HepG2 (cell line): Measurements from ENCODE around the gene ABRACL. TPM values are rescaled to one million over a fixed set of nuclear protein-coding genes. Genes with fewer than 3 reads are reported as not detected.

Source experiments
- AHR ChIP-seq: IDR thresholded peaks from 2 replicates; pipeline ENCODE4 v1.6.1; 2018; ENCODE audit warnings: missing genetic modification reagents, missing compliant biosample characterization
- CHD2 ChIP-seq: IDR thresholded peaks from 2 replicates; pipeline ENCODE4 v1.6.1; 2011; ENCODE audit warnings: low read depth, low read length, improper control_type of control experiment
- GPN1 ChIP-seq: sonication (generic); formaldehyde crosslinking; IDR thresholded peaks from 2 replicates; pipeline ENCODE4 v1.5.1; 2020; ENCODE audit warnings: missing genetic modification reagents, borderline replicate concordance
- JUN ChIP-seq: sonication (generic); formaldehyde crosslinking; IDR thresholded peaks from 2 replicates; pipeline ENCODE4 v1.4.0; 2020; ENCODE audit warnings: mild to moderate bottlenecking, missing genetic modification reagents
- KDM2A ChIP-seq: sonication (generic); formaldehyde crosslinking; IDR thresholded peaks from 2 replicates; pipeline ENCODE4 v1.4.0; 2020; ENCODE audit warnings: low read depth, missing genetic modification reagents, borderline replicate concordance
- KMT2A ChIP-seq: sonication (generic); formaldehyde crosslinking; IDR thresholded peaks from 2 replicates; pipeline ENCODE4 v1.4.0; 2020; ENCODE audit warnings: missing genetic modification reagents
- LCORL ChIP-seq, 2 experiments: fragments of 450-650 bp in 1 of 2; sonication (generic) in 1 of 2; formaldehyde crosslinking in 1 of 2; IDR thresholded peaks; 2 replicates each; pipeline versions ENCODE4 v1.5.0 to v1.6.1; 2017 to 2020; ENCODE audit warnings: antibody characterized with exemption in 1 of 2, missing genetic modification reagents in 1 of 2
- MAFG ChIP-seq: sonication (generic); formaldehyde crosslinking; IDR thresholded peaks from 2 replicates; pipeline ENCODE4 v1.5.1; 2020; ENCODE audit warnings: mild to moderate bottlenecking, missing genetic modification reagents
- MED8 ChIP-seq: sonication (generic); formaldehyde crosslinking; IDR thresholded peaks from 2 replicates; pipeline ENCODE4 v1.8.1; 2023; ENCODE audit warnings: mild to moderate bottlenecking, missing genetic modification reagents; ENCODE audit not compliant: insufficient replicate concordance
- PAX8 ChIP-seq: sonication (generic); formaldehyde crosslinking; IDR thresholded peaks from 2 replicates; pipeline ENCODE4 v1.8.0; 2022; ENCODE audit warnings: mild to moderate bottlenecking, missing genetic modification reagents, borderline replicate concordance
- PBX2 ChIP-seq: IDR thresholded peaks from 2 replicates; pipeline ENCODE4 v1.6.1; 2016; ENCODE audit warnings: control low read depth
- PCBP1 ChIP-seq: fragments of 200-400 bp; formaldehyde crosslinking; IDR thresholded peaks from 2 replicates; pipeline ENCODE4 v1.6.1; 2017; ENCODE audit warnings: mild to moderate bottlenecking, low read depth, low read length, borderline replicate concordance
- REXO4 ChIP-seq: sonication (generic); formaldehyde crosslinking; IDR thresholded peaks from 2 replicates; pipeline ENCODE4 v1.8.0; 2022; ENCODE audit warnings: missing genetic modification reagents, mild to moderate bottlenecking, borderline replicate concordance
- SMAD1 ChIP-seq: sonication (generic); formaldehyde crosslinking; IDR thresholded peaks from 2 replicates; pipeline ENCODE4 v1.4.0; 2020; ENCODE audit warnings: missing genetic modification reagents, low read depth, mild to moderate bottlenecking, borderline replicate concordance
- TCF12 ChIP-seq, 2 experiments: fragments of 450-650 bp in 1 of 2; sonication (generic) in 1 of 2; formaldehyde crosslinking in 1 of 2; IDR thresholded peaks; 2 replicates each; pipeline versions ENCODE4 v1.6.1 to v1.8.0; 2017 to 2022; ENCODE audit warnings: antibody characterized with exemption in 1 of 2, mild to moderate bottlenecking in 1 of 2, missing genetic modification reagents in 1 of 2, moderate library complexity in 1 of 2
- TCF7L2 ChIP-seq: IDR thresholded peaks from 2 replicates; pipeline ENCODE4 v1.6.1; 2011; ENCODE audit warnings: mild to moderate bottlenecking, low read depth, low read length, moderate library complexity
- ZFP36L1 ChIP-seq: sonication (generic); formaldehyde crosslinking; IDR thresholded peaks from 2 replicates; pipeline ENCODE4 v1.8.0; 2022; ENCODE audit warnings: mild to moderate bottlenecking, missing genetic modification reagents, moderate library complexity
- ZFY ChIP-seq: sonication (generic); formaldehyde crosslinking; IDR thresholded peaks from 2 replicates; pipeline ENCODE4 v1.4.0; 2020; ENCODE audit warnings: missing genetic modification reagents
- ZHX1 ChIP-seq: sonication (generic); formaldehyde crosslinking; IDR thresholded peaks from 2 replicates; pipeline ENCODE4 v1.8.1; 2022; ENCODE audit warnings: low read depth, mild to moderate bottlenecking, missing genetic modification reagents
- ZNF224 ChIP-seq: sonication (generic); formaldehyde crosslinking; IDR thresholded peaks from 2 replicates; pipeline ENCODE4 v1.5.0; 2020; ENCODE audit warnings: mild to moderate bottlenecking, missing genetic modification reagents
- ZNF382 ChIP-seq: sonication (generic); formaldehyde crosslinking; IDR thresholded peaks from 2 replicates; pipeline ENCODE4 v1.5.0; 2020; ENCODE audit warnings: missing genetic modification reagents, mild to moderate bottlenecking, borderline replicate concordance
- ZNF567 ChIP-seq: sonication (generic); formaldehyde crosslinking; IDR thresholded peaks from 2 replicates; pipeline ENCODE4 v1.8.1; 2023; ENCODE audit warnings: mild to moderate bottlenecking, missing genetic modification reagents, borderline replicate concordance
- ZNF639 ChIP-seq: conservative IDR thresholded peaks from 2 replicates; pipeline ENCODE4 v1.6.1; 2018; ENCODE audit warnings: missing genetic modification reagents
- ZNF773 ChIP-seq: sonication (generic); formaldehyde crosslinking; IDR thresholded peaks from 2 replicates; pipeline ENCODE4 v1.4.0; 2020; ENCODE audit warnings: missing genetic modification reagents, borderline replicate concordance
- polyA plus RNA-seq, 8 experiments: library from polyadenylated mRNA; depleted of rRNA in 3 of 8; stranded (reverse) in 7 of 8; unstranded in 1 of 8; fragments of >200 nt; fragmentation: Illumina TruSeq in 4 of 8; extraction: Trizol in 4 of 8; gene quantifications; 2 replicates each; pipeline versions ENCODE4 v1.2.1 to v1.2.3, GENCODE V29; 2011 to 2016; ENCODE audit warnings: low read depth in 4 of 8, missing spikeins in 1 of 8, mixed read lengths in 1 of 8; ENCODE audit not compliant: insufficient read depth in 1 of 8
- total RNA-seq, 5 experiments: library from RNA; depleted of rRNA; stranded (reverse); fragments of >200 nt; fragmentation: Illumina TruSeq; extraction: Trizol; gene quantifications; 2 replicates each; pipeline ENCODE4 v1.2.3, GENCODE V29; 2016; ENCODE audit warnings: low read depth in 1 of 5

The ABRACL gene
- total and polyA plus RNA-seq, 2 of the 13 experiments (the other 11 are each of a cell fraction or from before 2014, with no cell fraction given), result 1.4 to 5.4 TPM

- no peak for TF ChIP-seq TCF12 (IDR thresholded peaks at IDR 0.05)
- peak; percentile 72 for TF ChIP-seq TCF12 (CRISPR knock-in tag; IDR thresholded peaks at IDR 0.05)
- TF ChIP-seq ZNF567, result peak; percentile 50; the same call in 1 of the 2 replicates
- TF ChIP-seq PBX2, result 0 out of 2 replicates have a peak, but pooled peaks have one; percentile 13
- peak; percentile 45; the same call in 1 of the 2 replicates for TF ChIP-seq JUN (CRISPR knock-in tag)
- peak; percentile 79 for TF ChIP-seq MED8 (CRISPR knock-in tag)
- peak; percentile 79; the same call in 1 of the 2 replicates for TF ChIP-seq ZNF639 (CRISPR knock-in tag)
- peak; percentile 95 for TF ChIP-seq ZFY (CRISPR knock-in tag)
- no peak for TF ChIP-seq MAFG (CRISPR knock-in tag)
- TF ChIP-seq KDM2A, result peak; percentile 98
- no peak for TF ChIP-seq REXO4 (CRISPR knock-in tag)
- no peak for TF ChIP-seq GPN1
- peak; percentile 91; the same call in 1 of the 2 replicates for TF ChIP-seq ZFP36L1 (CRISPR knock-in tag)
- TF ChIP-seq TCF7L2, result no peak
- TF ChIP-seq ZNF773 (CRISPR knock-in tag), result peak; percentile 75; the same call in 1 of the 2 replicates
- 0 out of 2 replicates have a peak, but pooled peaks have one; percentile 73 for TF ChIP-seq AHR
- TF ChIP-seq LCORL (IDR thresholded peaks at IDR 0.05), result no peak
- TF ChIP-seq LCORL (CRISPR knock-in tag; IDR thresholded peaks at IDR 0.05), result peak; percentile 88; the same call in 1 of the 2 replicates
- peak; percentile 96 for TF ChIP-seq ZNF224
- no peak for TF ChIP-seq ZNF382 (CRISPR knock-in tag)
- TF ChIP-seq KMT2A (CRISPR knock-in tag), result peak; percentile 92
- no peak for TF ChIP-seq SMAD1
- TF ChIP-seq ZHX1 (CRISPR knock-in tag), result peak; percentile 84; the same call in 1 of the 2 replicates
- no peak for TF ChIP-seq PAX8
- TF ChIP-seq CHD2, result peak; percentile 87
- TF ChIP-seq PCBP1, result peak; percentile 68; the same call in 1 of the 2 replicates
Measured at GRCh38 chr6:138987643-138988468, 40.7 kb upstream of the ABRACL start, which contains the start of gene REPS1 (continued).
